Measurements from ENCODE around the gene DDX4.
"Not testable (repeated sequence)": the region's sequence is repeated elsewhere in the genome, so short reads cannot be mapped to it uniquely, and the experiment has no call there.

DDX4 gene

GRCh38 chr5:55737793-55738192 is at the start of gene DDX4:
DDX4 (plus strand) TSS chr5:55738061; CDS start chr5:55738964, 903 bp downstream.
- DNase-seq = no peak

- DNase-seq = peak; percentile 31
These were observed 46.4 kb upstream of the DDX4 start for GRCh38 chr5:55691265-55692105.

- no peak for DNase-seq
These were observed 45.8 kb upstream of the DDX4 start for GRCh38 chr5:55692106-55692417.

DNA sequence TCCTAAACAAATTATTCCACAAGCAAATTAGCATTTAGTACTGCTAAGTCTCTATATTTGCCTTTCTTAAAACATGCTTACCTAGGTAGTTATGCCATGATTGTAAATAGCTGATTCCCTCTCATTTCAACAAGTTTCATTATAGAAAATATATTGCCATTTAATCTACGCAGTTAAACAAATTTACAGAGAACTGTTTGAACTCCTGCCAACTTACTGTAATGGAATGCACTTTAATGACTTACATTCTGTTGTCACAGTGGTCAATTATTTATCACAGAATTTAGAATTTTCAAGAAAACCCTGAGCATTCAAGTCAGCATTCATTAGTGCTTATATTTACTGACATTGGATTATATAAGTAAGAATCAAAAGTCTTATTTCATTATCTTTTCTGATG is 45.4 kb upstream of the DDX4 start:
- DNase-seq = no peak

DNA sequence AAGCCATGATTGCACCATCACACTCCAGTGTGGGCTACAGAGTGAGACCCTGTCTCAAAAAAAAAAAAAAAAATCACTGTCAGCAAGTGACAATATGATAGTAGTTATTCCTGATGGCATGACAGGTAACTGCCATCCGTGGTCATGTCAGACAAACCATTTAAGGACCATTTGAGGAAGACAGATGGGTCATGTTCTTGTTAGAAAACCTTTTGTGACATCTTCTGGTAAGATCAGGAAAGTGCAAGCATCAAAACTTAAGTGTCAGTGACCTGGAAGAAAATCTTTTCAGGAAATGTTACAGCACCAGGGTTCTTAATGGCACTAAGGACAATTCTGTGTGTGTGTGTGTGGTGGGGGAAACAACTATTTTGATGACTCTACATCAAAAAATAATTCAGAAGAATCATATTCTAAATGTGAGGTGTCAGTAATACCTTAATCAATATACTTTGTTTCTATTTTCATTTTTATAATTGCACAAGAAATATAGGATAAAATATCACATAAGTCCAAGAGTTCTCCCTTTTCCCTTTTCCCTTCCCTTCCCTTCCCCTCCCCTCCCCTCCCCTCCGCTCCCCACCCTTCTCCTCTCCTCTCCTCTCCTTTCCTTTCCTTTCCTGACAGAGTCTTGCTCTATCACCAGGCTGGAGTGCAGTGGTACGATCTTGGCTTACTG is 43.6 kb upstream of the DDX4 start:
- peak; percentile 42 for DNase-seq

GRCh38 chr5:55696704-55697103 is 41.2 kb upstream of the DDX4 start:
- DNase-seq = not testable (repeated sequence)

- DNase-seq = no peak
These were observed 38.7 kb upstream of the DDX4 start for GRCh38 chr5:55699041-55699688.

DNA sequence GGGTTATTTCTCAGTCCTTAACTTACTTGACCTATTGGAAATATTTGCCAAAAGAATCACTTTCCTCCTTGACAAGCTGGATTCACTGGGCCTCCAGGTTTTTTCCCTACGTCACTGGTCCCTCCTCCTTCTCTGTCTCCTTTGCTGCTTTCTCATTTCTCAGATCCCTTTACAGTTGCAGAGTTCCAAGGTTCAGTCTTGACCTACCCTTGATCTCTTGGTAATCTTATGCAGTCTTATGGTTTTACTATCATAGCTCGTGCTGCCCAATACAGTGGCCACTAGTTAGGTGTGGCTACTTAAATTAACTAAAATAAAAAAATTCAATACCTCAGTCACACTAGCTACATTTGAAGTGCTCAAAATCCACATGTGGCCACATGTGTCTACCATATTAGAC is 37.1 kb upstream of the DDX4 start:
- DNase-seq = no peak

- DNase-seq = no peak
These were observed 36.3 kb upstream of the DDX4 start for GRCh38 chr5:55701462-55702103.

DNA sequence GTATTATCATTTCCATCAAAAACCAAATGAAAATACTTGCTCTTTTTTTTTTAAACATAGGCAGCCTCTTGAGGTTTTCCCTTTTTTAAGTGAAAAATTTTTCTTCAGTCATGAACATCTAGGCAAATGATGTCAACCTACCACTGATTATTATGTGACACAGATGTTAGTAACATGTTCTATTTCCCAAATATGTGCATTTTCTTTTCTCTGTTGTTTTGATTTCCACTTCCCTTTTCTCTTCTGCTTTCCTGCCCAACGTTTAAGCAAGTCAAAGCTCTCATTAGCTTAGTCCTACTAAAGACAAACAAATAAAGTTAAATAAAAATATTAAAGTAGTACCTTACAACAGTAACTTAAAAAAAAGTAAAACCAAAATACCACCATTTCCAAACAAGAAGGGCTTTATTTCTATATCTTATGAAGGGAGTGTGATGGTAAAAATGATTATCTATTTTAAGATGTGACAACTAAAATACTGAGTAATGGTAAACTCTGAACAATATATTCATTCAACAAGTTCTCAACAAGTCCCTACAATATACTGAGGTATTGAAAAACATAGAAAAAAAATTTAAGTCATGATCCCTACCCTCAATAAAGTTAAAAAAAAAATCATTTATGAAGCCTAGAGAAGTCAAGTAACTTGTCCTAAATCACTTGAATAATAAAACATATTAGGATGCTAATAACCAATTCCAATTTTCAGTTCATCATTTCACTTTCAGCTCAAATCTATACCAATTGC is 35.1 kb upstream of the DDX4 start:
- no peak for DNase-seq

DNA sequence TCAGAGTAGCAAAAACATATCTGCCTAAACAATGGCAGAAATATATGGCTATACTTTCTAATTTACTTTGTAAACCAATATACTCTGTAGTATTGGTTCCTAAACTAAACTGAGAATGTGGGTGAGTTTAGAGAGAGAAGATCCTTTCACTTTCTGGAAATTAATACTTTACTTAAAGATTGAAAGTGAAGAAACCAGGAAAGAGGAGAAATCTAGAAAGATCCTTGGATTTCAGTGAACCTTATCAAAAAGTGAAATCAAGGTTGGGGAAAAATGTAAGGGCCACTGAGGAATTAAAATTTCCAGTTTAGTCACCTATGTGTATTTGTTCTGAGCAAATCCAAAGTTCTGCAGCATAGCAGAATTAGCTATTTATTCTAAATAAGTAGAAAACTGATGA is 31.6 kb upstream of the DDX4 start:
- no peak for DNase-seq

GRCh38 chr5:55708732-55709131 is 29.1 kb upstream of the DDX4 start:
- no peak for DNase-seq

GRCh38 chr5:55711507-55712022 is 26.3 kb upstream of the DDX4 start:
- no peak for DNase-seq

DNA sequence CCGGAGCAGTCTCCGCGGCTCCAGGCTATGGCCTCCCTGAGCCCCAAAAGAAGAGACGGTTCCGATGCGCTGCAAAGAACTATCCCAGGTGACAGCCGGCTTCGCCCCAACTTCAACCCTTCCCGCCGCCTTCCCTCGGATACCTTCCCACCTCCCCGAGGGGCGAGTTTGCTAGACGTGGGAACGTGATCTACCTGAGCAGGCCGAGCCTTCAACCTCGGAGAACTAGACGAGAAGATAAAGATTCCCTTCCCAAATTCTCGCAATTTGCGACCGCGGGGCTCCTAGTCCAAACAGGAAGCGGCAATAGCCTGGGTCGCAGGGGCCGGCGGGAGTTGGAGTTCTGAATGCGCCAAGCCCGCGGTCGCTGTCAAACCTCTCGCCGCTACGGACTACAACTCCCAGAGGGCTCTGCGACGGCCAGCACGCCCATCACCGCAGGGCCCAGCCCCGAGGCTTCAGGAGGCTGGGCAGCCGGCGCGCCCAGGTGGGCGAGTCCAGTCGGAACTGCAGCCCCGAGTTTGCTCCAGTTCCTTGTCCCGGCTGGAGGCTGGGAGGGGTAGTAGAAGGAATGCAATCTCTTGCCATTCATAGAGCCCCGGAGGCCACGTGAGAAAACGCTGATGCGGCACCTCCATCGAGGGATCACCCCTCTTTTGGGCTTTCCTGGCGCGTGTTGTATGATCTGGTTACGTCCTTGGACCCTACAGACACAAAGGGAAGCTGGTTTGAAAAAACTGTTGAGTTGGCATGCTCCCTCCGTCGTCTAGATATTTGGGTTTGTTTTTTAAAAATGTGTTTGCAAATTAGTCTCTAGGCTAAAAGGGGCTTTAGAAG is 25.6 kb upstream of the DDX4 start, which contains the start of gene SLC38A9:
SLC38A9 (minus strand) TSS at position 302 of the 837 bp plus-strand sequence. CDS start 14,366 bp downstream, outside the sequence.
- DNase-seq = peak; percentile 95

- no peak for DNase-seq
These were observed 24.0 kb upstream of the DDX4 start for GRCh38 chr5:55713871-55714270.

DNA sequence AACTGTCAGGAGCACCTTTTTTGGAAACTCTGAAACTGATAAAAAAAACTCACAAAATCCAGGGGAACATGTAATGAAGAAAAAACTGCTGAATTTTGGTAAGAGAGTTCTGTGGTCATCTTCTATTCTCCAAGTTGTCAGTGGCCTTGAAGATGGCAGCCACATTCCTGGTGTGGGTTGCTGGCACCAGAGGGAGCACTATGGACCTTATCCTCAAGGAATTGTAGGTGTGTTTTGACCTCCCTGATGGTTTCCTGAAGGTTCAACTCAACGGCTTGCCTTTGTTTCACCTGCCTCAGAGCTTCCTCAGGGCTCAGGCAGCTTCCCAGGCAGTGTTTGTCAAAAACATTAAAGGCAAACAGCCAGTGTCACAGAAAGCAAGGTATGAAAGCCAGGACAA is 23.5 kb upstream of the DDX4 start:
- DNase-seq = no peak

- no peak for DNase-seq
These were observed 23.1 kb upstream of the DDX4 start for GRCh38 chr5:55714749-55715148.

DNA sequence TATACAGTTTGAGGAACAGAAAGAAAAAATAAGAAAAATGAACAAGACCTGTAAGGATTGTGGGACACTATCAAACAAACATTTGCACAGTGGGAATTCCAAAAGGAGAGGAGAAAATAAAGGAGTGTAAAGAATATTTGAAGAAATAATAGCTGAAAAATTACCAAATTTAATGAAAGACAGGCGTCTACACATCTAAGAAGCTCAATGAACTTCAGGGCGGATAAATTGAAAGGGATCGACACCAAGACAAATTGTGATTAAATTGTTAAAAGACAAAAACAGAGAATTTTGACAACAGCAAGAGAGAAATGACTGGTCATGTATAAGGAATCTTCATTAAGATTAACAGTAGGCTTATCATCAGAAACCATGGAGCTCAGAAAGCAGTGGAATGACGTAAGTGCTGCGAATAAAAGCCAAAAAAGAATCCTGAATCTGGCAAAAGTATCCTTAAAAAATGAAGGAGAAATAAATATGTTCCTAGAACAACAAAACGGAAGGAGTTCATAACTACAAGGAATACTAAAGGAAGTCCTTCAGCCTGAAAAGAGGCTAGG is 22.3 kb upstream of the DDX4 start:
- no peak for DNase-seq

DNA sequence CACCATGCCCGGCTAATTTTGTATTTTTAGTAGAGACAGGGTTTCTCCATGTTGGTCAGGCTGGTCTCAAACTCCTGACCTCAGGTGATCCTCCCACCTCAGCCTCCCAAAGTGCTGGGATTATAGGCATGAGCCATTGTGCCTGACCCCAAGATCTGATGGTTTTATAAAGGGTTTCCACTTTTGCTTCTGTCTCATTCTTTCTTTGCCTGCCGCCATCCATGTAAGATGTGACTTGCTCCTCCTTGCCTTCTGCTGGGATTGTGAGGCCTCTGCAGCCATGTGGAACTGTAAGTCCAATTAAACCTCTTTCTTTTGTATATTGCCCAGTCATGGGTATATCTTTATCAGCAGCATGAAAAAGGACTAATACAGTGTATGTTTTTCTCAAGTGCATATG is 18.8 kb upstream of the DDX4 start:
- not testable (repeated sequence) for DNase-seq

- no peak for DNase-seq
These were observed 17.6 kb upstream of the DDX4 start for GRCh38 chr5:55720188-55720703.

DNA sequence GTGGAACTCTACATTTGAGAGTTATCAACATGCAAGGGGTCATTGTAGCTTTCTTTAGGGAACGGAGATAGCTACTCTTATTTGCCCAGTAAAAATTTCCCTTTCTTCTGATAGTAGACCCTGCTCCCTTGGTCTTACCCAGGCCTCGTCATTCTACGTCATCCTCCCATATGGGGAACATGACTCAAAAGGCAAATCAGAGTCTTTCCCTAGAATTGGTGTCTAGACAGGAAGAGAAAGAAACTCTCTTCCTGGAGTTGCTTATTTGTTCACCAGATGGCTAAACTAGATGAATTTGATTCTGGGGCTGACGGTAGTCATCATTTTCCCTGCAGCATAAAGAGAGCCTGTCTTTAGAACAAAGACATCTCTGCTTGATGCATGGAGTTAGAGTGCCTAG is 13.6 kb upstream of the DDX4 start:
- DNase-seq = no peak
